GM18507 (cell line): ENCODE data around the gene SAP30BP.

Source experiments
- DNase-seq: peaks from one replicate; pipeline ENCODE4 v3.0.0; 2011; ENCODE audit warnings: low read depth; ENCODE audit not compliant: insufficient read length; ENCODE audit errors: extremely low spot score
- FAIRE-seq: peaks from 2 replicates; lab custom pipeline; 2011; peaks lifted over from hg19 to GRCh38; lab: Jason Lieb, UNC

SAP30BP gene

DNA sequence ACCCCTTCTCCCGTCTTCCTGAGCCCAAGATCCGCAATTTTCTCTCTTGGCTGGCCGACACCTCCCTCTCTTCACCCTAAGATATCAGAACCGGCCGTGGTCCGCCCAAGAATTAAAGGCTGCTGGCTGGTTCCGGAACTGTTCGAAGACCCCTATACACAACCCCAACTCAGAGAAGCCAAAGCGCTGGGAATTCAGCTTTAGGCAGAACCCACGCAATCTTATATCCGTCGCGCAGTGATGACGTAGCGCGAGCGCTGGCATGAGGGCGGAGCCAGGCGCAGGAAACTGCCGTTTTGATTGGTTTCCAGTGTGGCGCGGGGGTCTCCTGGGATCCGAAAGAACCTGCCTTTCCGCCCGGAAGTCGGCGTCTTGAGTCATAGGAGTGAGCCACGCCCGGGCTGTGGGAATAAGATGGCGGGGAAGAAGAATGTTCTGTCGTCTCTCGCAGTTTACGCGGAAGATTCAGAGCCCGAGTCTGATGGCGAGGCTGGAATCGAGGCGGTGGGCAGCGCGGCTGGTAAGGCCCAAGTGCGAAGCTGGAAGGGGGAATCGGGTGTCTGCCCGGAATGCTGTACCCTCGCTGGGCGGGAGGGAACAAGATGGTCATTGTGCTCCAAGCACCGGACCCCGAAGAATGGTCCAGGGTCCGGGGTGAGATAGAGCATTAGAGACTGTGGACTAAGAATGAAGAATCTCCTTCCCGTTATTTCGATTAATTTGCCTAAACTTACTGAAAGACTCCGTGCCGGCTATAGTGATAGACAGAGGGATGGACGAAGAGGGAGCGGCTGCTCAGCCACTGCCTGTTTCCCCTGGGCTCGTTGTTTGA lies at the start of gene SAP30BP, which contains the start of gene RECQL5:
TSS of gene SAP30BP (plus strand) at position 380 of the 832 bp plus-strand sequence. CDS start at position 415, 35 bp downstream.
TSS of gene RECQL5 (minus strand) at position 196 of the 832 bp plus-strand sequence. CDS start 597 bp downstream, outside the sequence.
- DNase-seq, result peak; percentile 88
- peak; percentile 98 for FAIRE-seq

DNA sequence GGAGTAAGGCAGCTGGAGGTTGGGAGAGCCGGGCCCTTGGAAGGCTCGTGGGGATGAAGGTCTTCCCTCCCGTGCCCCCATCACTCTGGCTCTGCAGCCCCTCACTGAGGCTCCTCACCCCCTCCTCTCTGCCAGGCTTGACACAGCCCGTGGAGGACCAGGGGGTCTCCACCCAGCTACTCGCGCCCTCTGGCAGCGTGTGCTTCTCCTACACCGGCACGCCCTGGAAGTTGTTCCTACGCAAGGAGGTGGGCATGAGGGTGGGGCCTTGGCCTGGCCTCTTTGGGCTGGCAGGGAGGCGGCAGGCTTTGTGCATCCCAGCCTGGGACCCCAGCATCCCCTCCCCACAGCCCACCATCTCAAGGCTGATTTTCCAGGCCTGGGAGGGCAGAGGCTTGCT lies 49.5 kb upstream of the SAP30BP start:
- FAIRE-seq (no peak), DNase-seq (no peak)

DNA sequence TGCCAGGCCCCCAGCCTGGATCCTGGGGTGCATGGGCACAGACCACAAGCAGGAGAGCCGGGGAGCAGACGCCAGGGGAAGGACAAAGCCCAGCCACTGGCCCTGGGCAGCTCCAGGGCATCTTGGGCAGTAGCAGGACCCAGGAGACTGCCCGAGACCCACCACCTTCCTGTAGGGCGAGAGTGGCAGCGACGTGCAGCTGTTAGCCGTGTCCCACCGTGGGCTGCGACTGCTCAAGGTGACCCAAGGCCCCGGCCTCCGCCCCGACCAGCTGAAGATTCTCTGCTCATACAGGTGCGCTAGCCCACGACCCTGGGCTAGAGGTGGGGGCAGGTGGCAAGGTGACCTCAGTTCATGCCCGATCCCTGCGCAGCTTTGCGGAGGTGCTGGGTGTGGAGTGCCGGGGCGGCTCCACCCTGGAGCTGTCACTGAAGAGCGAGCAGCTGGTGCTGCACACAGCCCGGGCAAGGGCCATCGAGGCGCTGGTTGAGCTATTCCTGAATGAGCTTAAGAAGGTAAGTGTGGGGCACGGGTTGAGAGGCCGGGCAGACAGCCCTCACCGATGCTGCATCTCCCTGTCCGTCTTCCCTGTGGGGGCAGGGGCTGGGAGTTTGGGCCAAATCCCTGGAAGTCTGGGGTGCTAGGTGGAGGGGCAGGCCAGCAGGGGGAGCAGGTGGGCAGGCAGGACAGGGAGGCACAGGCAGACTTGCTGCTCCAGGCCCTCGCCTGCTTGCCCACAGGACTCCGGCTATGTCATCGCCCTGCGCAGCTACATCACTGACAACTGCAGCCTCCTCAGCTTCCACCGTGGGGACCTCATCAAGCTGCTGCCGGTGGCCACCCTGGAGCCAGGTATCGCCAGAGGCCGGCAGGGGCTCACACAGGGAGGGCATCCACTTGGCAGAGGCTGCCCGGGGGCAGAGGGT lies 47.4 kb upstream of the SAP30BP start:
- FAIRE-seq (no peak), DNase-seq (no peak)

- FAIRE-seq (no peak), DNase-seq (no peak)
Measured at GRCh38 chr17:75621489-75621888, 45.6 kb upstream of the SAP30BP start.

DNA sequence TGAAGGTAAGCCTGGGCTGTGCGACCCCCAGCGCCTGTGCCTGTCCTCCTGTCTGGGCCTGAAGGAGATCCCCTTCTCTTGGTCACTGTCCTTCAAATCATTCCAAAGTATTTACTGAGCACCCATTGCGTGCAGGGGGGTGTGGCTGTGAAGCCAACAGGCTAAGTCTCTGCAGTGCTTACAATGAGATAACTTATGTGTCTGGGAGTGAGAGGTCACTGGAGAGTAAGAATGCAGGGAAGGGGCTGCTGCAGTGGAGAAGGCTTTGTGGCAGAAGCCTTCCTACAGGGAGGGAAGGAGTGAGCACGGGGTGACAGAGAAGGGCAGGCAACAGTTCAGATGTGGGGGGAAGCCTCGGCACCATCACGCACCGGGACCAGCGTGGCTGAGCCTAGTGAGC lies 45.1 kb upstream of the SAP30BP start:
- FAIRE-seq (no peak), DNase-seq (no peak)

GRCh38 chr17:75622771-75623273 lies 44.3 kb upstream of the SAP30BP start:
- no peak for FAIRE-seq
- no peak for DNase-seq

DNA sequence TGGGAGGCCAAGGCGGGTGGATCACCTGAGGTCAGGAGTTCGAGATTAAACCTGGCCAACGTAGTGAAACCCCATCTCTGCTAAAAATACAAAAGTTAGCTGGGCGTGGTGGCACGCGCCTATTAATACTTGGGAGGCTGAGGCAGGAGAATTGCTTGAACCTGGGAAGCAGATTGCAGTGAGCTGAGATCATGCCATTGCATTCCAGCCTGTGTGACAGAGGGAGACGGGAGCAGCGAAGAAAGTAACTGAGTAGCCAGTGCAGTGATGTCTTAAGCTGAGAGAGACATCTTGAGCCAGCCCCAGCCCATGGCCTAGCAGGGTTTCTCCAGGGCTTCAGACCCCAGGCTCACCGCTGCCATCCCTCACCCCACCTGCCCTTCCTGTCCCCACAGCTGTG lies 43.8 kb upstream of the SAP30BP start:
- DNase-seq (no peak), FAIRE-seq (no peak)

- DNase-seq (no peak), FAIRE-seq (no peak)
Measured at GRCh38 chr17:75624021-75624420, 43.1 kb upstream of the SAP30BP start.

DNA sequence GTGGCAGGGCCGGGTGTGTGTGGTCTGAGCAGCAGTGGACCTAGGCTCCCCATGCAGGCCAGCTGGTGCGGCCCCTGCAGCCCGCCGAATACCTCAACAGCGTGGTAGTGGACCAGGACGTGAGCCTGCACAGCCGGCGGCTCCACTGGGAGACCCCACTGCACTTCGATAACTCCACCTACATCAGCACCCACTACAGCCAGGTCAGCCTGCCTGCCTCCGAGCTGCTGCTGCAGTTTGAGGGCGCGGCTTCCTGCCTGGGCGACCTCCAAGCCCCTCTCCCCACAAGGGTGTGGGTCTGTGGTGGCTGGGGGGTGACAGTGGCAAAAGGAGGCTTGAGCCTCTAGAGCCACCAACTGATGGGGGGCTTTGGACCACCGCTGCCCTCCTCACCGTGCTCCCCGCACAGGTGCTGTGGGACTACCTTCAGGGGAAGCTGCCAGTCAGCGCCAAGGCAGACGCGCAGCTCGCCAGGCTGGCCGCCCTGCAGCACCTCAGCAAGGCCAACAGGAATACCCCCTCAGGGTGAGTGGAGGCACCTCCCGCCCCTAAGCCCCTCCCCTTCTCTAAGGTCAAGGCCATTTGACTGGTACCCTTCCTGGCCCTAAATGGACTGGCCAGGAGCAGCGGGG lies 42.3 kb upstream of the SAP30BP start:
- DNase-seq (no peak), FAIRE-seq (no peak)

GRCh38 chr17:75625813-75626486 lies 41.2 kb upstream of the SAP30BP start:
- FAIRE-seq (peak; percentile 36), DNase-seq (peak; percentile 32)

- FAIRE-seq (no peak), DNase-seq (no peak)
Measured at GRCh38 chr17:75626496-75627038, 40.6 kb upstream of the SAP30BP start.

DNA sequence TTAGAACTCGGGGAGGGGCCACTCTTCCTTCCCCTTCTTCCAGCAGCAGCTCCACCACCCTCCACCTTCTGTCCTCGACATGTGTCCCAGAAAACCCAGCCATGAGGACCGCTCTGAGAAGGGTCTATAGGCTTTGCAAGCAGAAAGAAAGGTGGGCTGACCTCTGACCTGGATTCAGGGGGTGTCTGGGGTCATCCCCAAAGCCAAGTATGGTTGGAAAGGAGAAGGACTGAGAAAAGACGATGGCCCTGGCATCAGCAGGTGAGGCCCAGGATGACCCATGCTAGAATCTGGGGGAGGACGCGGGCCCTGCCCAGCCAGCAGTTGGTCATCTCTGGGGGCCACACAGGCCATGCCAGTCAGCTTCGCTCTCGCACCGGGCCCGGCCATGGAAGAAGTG lies 40.0 kb upstream of the SAP30BP start:
- DNase-seq (no peak), FAIRE-seq (no peak)

GRCh38 chr17:75628425-75628824 lies 38.7 kb upstream of the SAP30BP start:
- FAIRE-seq (no peak), DNase-seq (no peak)

GRCh38 chr17:75629157-75629556 lies 38.0 kb upstream of the SAP30BP start:
- no peak for DNase-seq
- no peak for FAIRE-seq

GRCh38 chr17:75630071-75630917 lies 36.8 kb upstream of the SAP30BP start:
- DNase-seq (no peak), FAIRE-seq (no peak)

DNA sequence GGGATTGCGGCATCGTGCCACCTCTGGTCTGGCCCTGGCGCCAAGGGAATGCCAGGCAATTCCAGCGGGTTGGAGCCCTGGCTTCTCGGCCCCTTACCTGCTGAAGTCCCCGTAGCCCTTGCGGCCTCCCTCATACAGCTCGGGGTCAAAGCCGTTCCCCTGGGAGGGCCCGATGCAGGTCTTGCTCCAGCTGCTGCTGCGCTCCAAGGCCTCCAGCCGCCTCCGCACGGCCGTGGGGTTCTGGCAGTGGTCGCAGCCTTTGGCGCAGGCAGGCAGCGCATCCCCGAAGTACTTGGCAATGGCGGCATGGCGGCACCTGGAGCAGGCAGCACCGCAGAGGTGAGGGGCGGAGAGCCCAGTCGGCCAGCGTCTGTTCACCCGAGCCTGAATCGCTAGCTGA lies 35.8 kb upstream of the SAP30BP start:
- FAIRE-seq, result no peak
- DNase-seq, result no peak

DNA sequence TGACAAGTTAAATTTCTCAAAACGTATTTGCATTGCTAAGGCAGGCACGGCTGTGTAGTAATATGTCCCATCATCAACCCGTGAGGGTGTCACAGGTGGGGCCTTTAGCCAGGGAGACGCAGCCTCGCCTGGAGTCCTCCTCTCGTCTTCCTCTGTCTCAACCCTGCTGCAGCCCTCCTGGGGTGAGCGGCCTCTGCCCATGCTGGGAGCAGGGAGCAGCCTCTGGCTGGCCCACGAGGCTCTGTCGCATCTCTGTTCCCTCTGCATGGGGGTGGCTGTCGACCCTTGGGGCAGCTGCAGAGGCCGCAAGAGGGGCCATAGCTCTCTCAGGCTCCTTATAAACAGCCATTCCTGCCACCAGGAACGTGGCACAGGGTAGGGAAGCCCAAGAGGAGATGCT lies 34.7 kb upstream of the SAP30BP start:
- no peak for FAIRE-seq
- no peak for DNase-seq

- FAIRE-seq, result peak; percentile 86
- DNase-seq, result peak; percentile 88
Measured at GRCh38 chr17:75632863-75633485, 34.2 kb upstream of the SAP30BP start, which contains the start of gene SMIM5. TSS of gene SMIM5 (plus strand) at chr17:75633434. CDS start at chr17:75640202, 6,768 bp downstream.
